ENCODE measurements around the gene FOXO6. TPM values are rescaled to one million over a fixed set of nuclear protein-coding genes. Genes with fewer than 3 reads are reported as not detected.

FOXO6 gene
- total and polyA plus RNA-seq, 2 donors from 2014 or later: 0.47 to 1.0 TPM

GRCh38 chr1:41394369-41394744, 33.1 kb downstream of the FOXO6 start:
- DNase-seq (no peak), FAIRE-seq (no peak)
- Histone ChIP-seq H3K4me1 (ENCODE audit: control insufficient read depth in 2 of 3, insufficient read depth in 2 of 3, low read depth in 1 of 3, low read length in 3 of 3) (peaks cover 0 to 3% (median 0%) of the 10 kb centered on the region in 3 donors), H3K27me3 (ENCODE audit: control insufficient read depth, insufficient read depth, low read length) (no peaks in the 10 kb centered on the region), H3K9me3 (ENCODE audit: control insufficient read depth in 2 of 3, insufficient read depth in 1 of 3, low read length in 3 of 3) (no peaks in the 10 kb centered on the region), H3K9ac (ENCODE audit: low read length in 3 of 3) (no peak overlapping the region), H3K36me3 (ENCODE audit: control insufficient read depth in 2 of 3, insufficient read depth in 3 of 3, low read length in 3 of 3) (no peaks in the 10 kb centered on the region), H3K4me3 (ENCODE audit: low read length in 3 of 3) (no peak overlapping the region), H3K27ac (ENCODE audit: low read depth in 2 of 2, low read length in 2 of 2) (no peak overlapping the region)
- intact Hi-C loops (cut with DNase I): no loop called here
- TF ChIP-seq, protein P1, sequence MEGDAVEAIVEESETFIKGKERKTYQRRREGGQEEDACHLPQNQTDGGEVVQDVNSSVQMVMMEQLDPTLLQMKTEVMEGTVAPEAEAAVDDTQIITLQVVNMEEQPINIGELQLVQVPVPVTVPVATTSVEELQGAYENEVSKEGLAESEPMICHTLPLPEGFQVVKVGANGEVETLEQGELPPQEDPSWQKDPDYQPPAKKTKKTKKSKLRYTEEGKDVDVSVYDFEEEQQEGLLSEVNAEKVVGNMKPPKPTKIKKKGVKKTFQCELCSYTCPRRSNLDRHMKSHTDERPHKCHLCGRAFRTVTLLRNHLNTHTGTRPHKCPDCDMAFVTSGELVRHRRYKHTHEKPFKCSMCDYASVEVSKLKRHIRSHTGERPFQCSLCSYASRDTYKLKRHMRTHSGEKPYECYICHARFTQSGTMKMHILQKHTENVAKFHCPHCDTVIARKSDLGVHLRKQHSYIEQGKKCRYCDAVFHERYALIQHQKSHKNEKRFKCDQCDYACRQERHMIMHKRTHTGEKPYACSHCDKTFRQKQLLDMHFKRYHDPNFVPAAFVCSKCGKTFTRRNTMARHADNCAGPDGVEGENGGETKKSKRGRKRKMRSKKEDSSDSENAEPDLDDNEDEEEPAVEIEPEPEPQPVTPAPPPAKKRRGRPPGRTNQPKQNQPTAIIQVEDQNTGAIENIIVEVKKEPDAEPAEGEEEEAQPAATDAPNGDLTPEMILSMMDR (IDR thresholded peaks at IDR 0.05; ENCODE audit: borderline replicate concordance, extremely low read depth, insufficient read depth): no peak

DNA sequence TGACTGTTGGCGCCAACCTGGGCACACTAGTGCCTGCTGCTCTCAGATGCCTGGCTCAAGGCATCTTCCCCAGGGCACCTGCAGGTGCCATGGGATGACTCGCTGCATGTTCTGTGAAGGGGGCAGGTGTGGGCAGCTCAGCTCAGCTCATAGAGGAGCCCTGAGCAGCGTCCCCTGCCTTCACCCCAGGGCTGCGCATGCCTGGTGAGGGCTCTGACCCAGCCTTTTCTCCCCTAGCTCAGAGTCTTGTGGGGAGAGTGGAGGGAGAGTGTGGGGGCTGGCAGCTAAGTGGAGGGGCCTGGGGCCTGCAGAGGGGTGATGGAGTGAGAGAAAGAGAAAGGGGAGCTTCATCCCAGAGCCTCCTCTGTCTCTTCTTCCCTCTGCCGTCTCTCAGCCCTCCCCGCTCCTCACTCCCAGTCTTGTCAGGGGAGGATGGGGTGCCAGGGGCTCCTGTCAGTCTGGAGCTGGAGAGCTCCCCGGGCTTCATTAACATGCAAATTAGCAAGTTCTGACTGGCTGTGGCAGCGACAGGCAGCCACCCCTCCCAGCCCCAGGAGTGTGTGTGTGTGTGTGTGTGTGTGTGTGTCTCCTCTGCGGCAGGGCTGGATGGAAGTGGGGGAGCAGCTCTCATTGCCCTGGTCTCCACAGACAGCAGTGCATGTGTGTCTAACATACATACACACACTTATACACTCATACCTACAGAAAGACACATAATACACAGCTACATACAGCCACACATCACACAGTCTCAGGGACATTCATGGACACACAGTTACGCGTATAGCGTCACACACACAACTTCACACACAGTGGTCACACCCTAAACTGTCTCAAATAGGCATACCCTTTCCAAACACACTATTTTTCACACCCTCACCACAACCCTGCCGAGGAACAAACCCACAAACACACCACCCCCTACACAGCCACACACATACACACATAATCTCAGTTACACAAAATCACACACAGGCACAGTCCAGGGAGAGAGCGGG, 34.0 kb downstream of the FOXO6 start:
- TF ChIP-seq, protein P1 (IDR thresholded peaks at IDR 0.05; ENCODE audit: borderline replicate concordance, extremely low read depth, insufficient read depth): no peak
- Histone ChIP-seq H3K9ac (ENCODE audit: low read length in 3 of 3) (no peak overlapping the region), H3K36me3 (ENCODE audit: control insufficient read depth in 2 of 3, insufficient read depth in 3 of 3, low read length in 3 of 3) (no peaks in the 10 kb centered on the region), H3K9me3 (ENCODE audit: control insufficient read depth in 2 of 3, insufficient read depth in 1 of 3, low read length in 3 of 3) (no peaks in the 10 kb centered on the region), H3K27me3 (ENCODE audit: control insufficient read depth, insufficient read depth, low read length) (no peaks in the 10 kb centered on the region), H3K4me3 (ENCODE audit: low read length in 3 of 3) (no peak overlapping the region), H3K27ac (ENCODE audit: low read depth in 2 of 2, low read length in 2 of 2) (no peak overlapping the region), H3K4me1 (ENCODE audit: control insufficient read depth in 2 of 3, insufficient read depth in 2 of 3, low read depth in 1 of 3, low read length in 3 of 3) (peaks cover 0 to 3% (median 0%) of the 10 kb centered on the region in 3 donors)
- peak in 4 of 5 donors; percentile 83 to 89 (median 86) for DNase-seq
- no peak for FAIRE-seq
- intact Hi-C loops (cut with DNase I): no loop called here

GRCh38 chr1:41396084-41396483, 34.9 kb downstream of the FOXO6 start:
- Histone ChIP-seq H3K9ac (ENCODE audit: low read length in 3 of 3) (no peak overlapping the region), H3K4me3 (ENCODE audit: low read length in 3 of 3) (no peak overlapping the region), H3K36me3 (ENCODE audit: control insufficient read depth in 2 of 3, insufficient read depth in 3 of 3, low read length in 3 of 3) (no peaks in the 10 kb centered on the region), H3K4me1 (ENCODE audit: control insufficient read depth in 2 of 3, insufficient read depth in 2 of 3, low read depth in 1 of 3, low read length in 3 of 3) (peaks cover 0 to 3% (median 0%) of the 10 kb centered on the region in 3 donors), H3K27me3 (ENCODE audit: control insufficient read depth, insufficient read depth, low read length) (no peaks in the 10 kb centered on the region), H3K27ac (ENCODE audit: low read depth in 2 of 2, low read length in 2 of 2) (no peak overlapping the region), H3K9me3 (ENCODE audit: control insufficient read depth in 2 of 3, insufficient read depth in 1 of 3, low read length in 3 of 3) (no peaks in the 10 kb centered on the region)
- DNase-seq (peak in 2 of 5 donors; percentile 40 to 53), FAIRE-seq (no peak)
- TF ChIP-seq, protein P1 (IDR thresholded peaks at IDR 0.05; ENCODE audit: borderline replicate concordance, extremely low read depth, insufficient read depth): no peak
- intact Hi-C loops (cut with DNase I): no loop called here

Data from kidney (tissue), 14 donors.